SH-SY5Y (cell line): ENCODE measurements around the gene TIMMDC1.

Source experiments
- GATA2 ChIP-seq: IDR thresholded peaks from 2 replicates; pipeline ENCODE4 v1.6.1; 2011; ENCODE audit warnings: mild to moderate bottlenecking, low read depth, low read length
- GATA3 ChIP-seq: IDR thresholded peaks from 2 replicates; pipeline ENCODE4 v1.6.1; 2011; ENCODE audit warnings: low read depth, mild to moderate bottlenecking, low read length, moderate library complexity

- TF ChIP-seq GATA2 = no peak
- TF ChIP-seq GATA3 = no peak
Observed at GRCh38 chr3:119562307-119562961, 64.1 kb downstream of the TIMMDC1 start.
